ENCODE results near the gene PARD3B.

Gene PARD3B

GRCh38 chr2:205187731-205188130, 642.5 kb downstream of the PARD3B start:
- DNase-seq (ENCODE audit: low read depth) = no peak
- TF ChIP-seq POLR2A (IDR thresholded peaks at IDR 0.05; ENCODE audit: extremely low read depth, insufficient read length) (no peak), MAX (IDR thresholded peaks at IDR 0.05; ENCODE audit: low read depth, low read length) (no peak), CTCF (IDR thresholded peaks at IDR 0.05; ENCODE audit: low read depth, low read length) (no peak), MYC (IDR thresholded peaks at IDR 0.05; ENCODE audit: low read depth, low read length) (no peak)
- H3K4me3 ChIP-seq (ENCODE audit: low read depth, low read length) = no peak overlapping the region

GRCh38 chr2:205188239-205189138, 643.2 kb downstream of the PARD3B start:
- H3K4me3 ChIP-seq (ENCODE audit: low read depth, low read length) = no peak overlapping the region
- DNase-seq (ENCODE audit: low read depth) = no peak
- TF ChIP-seq CTCF (IDR thresholded peaks at IDR 0.05; ENCODE audit: low read depth, low read length) (no peak), MYC (IDR thresholded peaks at IDR 0.05; ENCODE audit: low read depth, low read length) (no peak), MAX (IDR thresholded peaks at IDR 0.05; ENCODE audit: low read depth, low read length) (no peak), POLR2A (IDR thresholded peaks at IDR 0.05; ENCODE audit: extremely low read depth, insufficient read length) (no peak)

- TF ChIP-seq POLR2A (IDR thresholded peaks at IDR 0.05; ENCODE audit: extremely low read depth, insufficient read length) = no peak
- TF ChIP-seq MAX (IDR thresholded peaks at IDR 0.05; ENCODE audit: low read depth, low read length) = no peak
- no peak for TF ChIP-seq MYC (IDR thresholded peaks at IDR 0.05; ENCODE audit: low read depth, low read length)
- no peak for TF ChIP-seq CTCF (IDR thresholded peaks at IDR 0.05; ENCODE audit: low read depth, low read length)
- DNase-seq (ENCODE audit: low read depth) = no peak
- H3K4me3 ChIP-seq (ENCODE audit: low read depth, low read length) = no peak overlapping the region
Observed at GRCh38 chr2:205189301-205189700, 644.0 kb downstream of the PARD3B start.

GRCh38 chr2:205190528-205190927, 645.3 kb downstream of the PARD3B start:
- H3K4me3 ChIP-seq (ENCODE audit: low read depth, low read length) = no peak overlapping the region
- TF ChIP-seq POLR2A (IDR thresholded peaks at IDR 0.05; ENCODE audit: extremely low read depth, insufficient read length) (no peak), MAX (IDR thresholded peaks at IDR 0.05; ENCODE audit: low read depth, low read length) (no peak), MYC (IDR thresholded peaks at IDR 0.05; ENCODE audit: low read depth, low read length) (no peak), CTCF (IDR thresholded peaks at IDR 0.05; ENCODE audit: low read depth, low read length) (no peak)
- DNase-seq (ENCODE audit: low read depth) = no peak

- no peak for TF ChIP-seq MAX (IDR thresholded peaks at IDR 0.05; ENCODE audit: low read depth, low read length)
- TF ChIP-seq CTCF (IDR thresholded peaks at IDR 0.05; ENCODE audit: low read depth, low read length) = no peak
- no peak for TF ChIP-seq MYC (IDR thresholded peaks at IDR 0.05; ENCODE audit: low read depth, low read length)
- no peak for TF ChIP-seq POLR2A (IDR thresholded peaks at IDR 0.05; ENCODE audit: extremely low read depth, insufficient read length)
- H3K4me3 ChIP-seq (ENCODE audit: low read depth, low read length) = no peak overlapping the region
- DNase-seq (ENCODE audit: low read depth) = no peak
Observed at GRCh38 chr2:205193125-205193835, 648.0 kb downstream of the PARD3B start.
